Measurements from ENCODE around the gene GDNF.

Gene GDNF

GRCh38 chr5:37839407-37840052, at the start of gene GDNF:
GDNF (minus strand) TSS chr5:37840041; CDS start chr5:37834796, 5,245 bp downstream.
- H3K4me3 ChIP-seq (ENCODE audit: low read depth in 1 of 2, low read length in 2 of 2) = peak within 1 kb of the TSS; percentile 71 to 78
- H3K9me3 ChIP-seq (ENCODE audit: control insufficient read depth in 1 of 2, low read length in 2 of 2) = no peaks in the 10 kb centered on the region
- H3K4me1 ChIP-seq (ENCODE audit: control insufficient read depth in 1 of 2, insufficient read depth in 2 of 2, low read length in 2 of 2) = peaks cover 0 to 15% of the 10 kb centered on the region in 2 donors
- H3K36me3 ChIP-seq (ENCODE audit: control insufficient read depth in 1 of 2, insufficient read depth in 2 of 2, low read length in 2 of 2) = no peaks in the 10 kb centered on the region
- H3K27me3 ChIP-seq (ENCODE audit: low read depth, low read length) = peaks cover 54% of the 10 kb centered on the region
- peak within 1 kb of the TSS; percentile 66 for H3K27ac ChIP-seq (ENCODE audit: low read length)

GRCh38 chr5:37888476-37888875, 48.6 kb upstream of the GDNF start:
- H3K4me1 ChIP-seq (ENCODE audit: control insufficient read depth in 1 of 2, insufficient read depth in 2 of 2, low read length in 2 of 2) = peaks cover 0 to 5% of the 10 kb centered on the region in 2 donors
- no peak overlapping the region for H3K4me3 ChIP-seq (ENCODE audit: low read depth in 1 of 2, low read length in 2 of 2)
- H3K27me3 ChIP-seq (ENCODE audit: low read depth, low read length) = no peaks in the 10 kb centered on the region
- no peak overlapping the region for H3K27ac ChIP-seq (ENCODE audit: low read length)
- no peaks in the 10 kb centered on the region for H3K36me3 ChIP-seq (ENCODE audit: control insufficient read depth in 1 of 2, insufficient read depth in 2 of 2, low read length in 2 of 2)
- no peaks in the 10 kb centered on the region for H3K9me3 ChIP-seq (ENCODE audit: control insufficient read depth in 1 of 2, low read length in 2 of 2)

GRCh38 chr5:37886242-37886905, 46.5 kb upstream of the GDNF start:
- Histone ChIP-seq H3K4me1 (ENCODE audit: control insufficient read depth in 1 of 2, insufficient read depth in 2 of 2, low read length in 2 of 2) (peaks cover 0 to 5% of the 10 kb centered on the region in 2 donors), H3K27me3 (ENCODE audit: low read depth, low read length) (no peaks in the 10 kb centered on the region), H3K36me3 (ENCODE audit: control insufficient read depth in 1 of 2, insufficient read depth in 2 of 2, low read length in 2 of 2) (no peaks in the 10 kb centered on the region), H3K27ac (ENCODE audit: low read length) (no peak overlapping the region), H3K9me3 (ENCODE audit: control insufficient read depth in 1 of 2, low read length in 2 of 2) (no peaks in the 10 kb centered on the region), H3K4me3 (ENCODE audit: low read depth in 1 of 2, low read length in 2 of 2) (no peak overlapping the region)

- H3K27me3 ChIP-seq (ENCODE audit: low read depth, low read length) = no peaks in the 10 kb centered on the region
- H3K9me3 ChIP-seq (ENCODE audit: control insufficient read depth in 1 of 2, low read length in 2 of 2) = no peaks in the 10 kb centered on the region
- H3K36me3 ChIP-seq (ENCODE audit: control insufficient read depth in 1 of 2, insufficient read depth in 2 of 2, low read length in 2 of 2) = no peaks in the 10 kb centered on the region
- H3K4me3 ChIP-seq (ENCODE audit: low read depth in 1 of 2, low read length in 2 of 2) = no peak overlapping the region
- H3K4me1 ChIP-seq (ENCODE audit: control insufficient read depth in 1 of 2, insufficient read depth in 2 of 2, low read length in 2 of 2) = peaks cover 0 to 5% of the 10 kb centered on the region in 2 donors
- H3K27ac ChIP-seq (ENCODE audit: low read length) = no peak overlapping the region
Observed at GRCh38 chr5:37882636-37883035, 42.8 kb upstream of the GDNF start.

GRCh38 chr5:37881359-37881758, 41.5 kb upstream of the GDNF start:
- H3K36me3 ChIP-seq (ENCODE audit: control insufficient read depth in 1 of 2, insufficient read depth in 2 of 2, low read length in 2 of 2) = no peaks in the 10 kb centered on the region
- no peak overlapping the region for H3K27ac ChIP-seq (ENCODE audit: low read length)
- H3K27me3 ChIP-seq (ENCODE audit: low read depth, low read length) = no peaks in the 10 kb centered on the region
- no peak overlapping the region for H3K4me3 ChIP-seq (ENCODE audit: low read depth in 1 of 2, low read length in 2 of 2)
- no peaks in the 10 kb centered on the region for H3K9me3 ChIP-seq (ENCODE audit: control insufficient read depth in 1 of 2, low read length in 2 of 2)
- H3K4me1 ChIP-seq (ENCODE audit: control insufficient read depth in 1 of 2, insufficient read depth in 2 of 2, low read length in 2 of 2) = peaks cover 0 to under 1% of the 10 kb centered on the region in 2 donors

- Histone ChIP-seq H3K4me1 (ENCODE audit: control insufficient read depth in 1 of 2, insufficient read depth in 2 of 2, low read length in 2 of 2) (no peaks in the 10 kb centered on the region), H3K4me3 (ENCODE audit: low read depth in 1 of 2, low read length in 2 of 2) (no peak overlapping the region), H3K27me3 (ENCODE audit: low read depth, low read length) (no peaks in the 10 kb centered on the region), H3K27ac (ENCODE audit: low read length) (no peak overlapping the region), H3K9me3 (ENCODE audit: control insufficient read depth in 1 of 2, low read length in 2 of 2) (no peaks in the 10 kb centered on the region), H3K36me3 (ENCODE audit: control insufficient read depth in 1 of 2, insufficient read depth in 2 of 2, low read length in 2 of 2) (no peaks in the 10 kb centered on the region)
Observed at GRCh38 chr5:37876943-37877342, 37.1 kb upstream of the GDNF start.

- H3K27me3 ChIP-seq (ENCODE audit: low read depth, low read length) = no peaks in the 10 kb centered on the region
- H3K36me3 ChIP-seq (ENCODE audit: control insufficient read depth in 1 of 2, insufficient read depth in 2 of 2, low read length in 2 of 2) = no peaks in the 10 kb centered on the region
Observed at GRCh38 chr5:37876245-37876644, 36.4 kb upstream of the GDNF start.

GRCh38 chr5:37875051-37875787, 35.4 kb upstream of the GDNF start:
- Histone ChIP-seq H3K4me3 (ENCODE audit: low read depth in 1 of 2, low read length in 2 of 2) (no peak overlapping the region), H3K36me3 (ENCODE audit: control insufficient read depth in 1 of 2, insufficient read depth in 2 of 2, low read length in 2 of 2) (no peaks in the 10 kb centered on the region), H3K27ac (ENCODE audit: low read length) (no peak overlapping the region), H3K9me3 (ENCODE audit: control insufficient read depth in 1 of 2, low read length in 2 of 2) (no peaks in the 10 kb centered on the region), H3K27me3 (ENCODE audit: low read depth, low read length) (no peaks in the 10 kb centered on the region), H3K4me1 (ENCODE audit: control insufficient read depth in 1 of 2, insufficient read depth in 2 of 2, low read length in 2 of 2) (no peaks in the 10 kb centered on the region)

More at GRCh38 chr5:37876245-37876644, 36.4 kb upstream of the GDNF start:
- Histone ChIP-seq H3K9me3 (ENCODE audit: control insufficient read depth in 1 of 2, low read length in 2 of 2) (no peaks in the 10 kb centered on the region), H3K27ac (ENCODE audit: low read length) (no peak overlapping the region), H3K4me3 (ENCODE audit: low read depth in 1 of 2, low read length in 2 of 2) (no peak overlapping the region), H3K4me1 (ENCODE audit: control insufficient read depth in 1 of 2, insufficient read depth in 2 of 2, low read length in 2 of 2) (no peaks in the 10 kb centered on the region)

- H3K4me3 ChIP-seq (ENCODE audit: low read depth in 1 of 2, low read length in 2 of 2) = no peak overlapping the region
- no peaks in the 10 kb centered on the region for H3K4me1 ChIP-seq (ENCODE audit: control insufficient read depth in 1 of 2, insufficient read depth in 2 of 2, low read length in 2 of 2)
- H3K36me3 ChIP-seq (ENCODE audit: control insufficient read depth in 1 of 2, insufficient read depth in 2 of 2, low read length in 2 of 2) = no peaks in the 10 kb centered on the region
- no peaks in the 10 kb centered on the region for H3K9me3 ChIP-seq (ENCODE audit: control insufficient read depth in 1 of 2, low read length in 2 of 2)
- no peak overlapping the region for H3K27ac ChIP-seq (ENCODE audit: low read length)
- no peaks in the 10 kb centered on the region for H3K27me3 ChIP-seq (ENCODE audit: low read depth, low read length)
Observed at GRCh38 chr5:37873988-37874387, 34.1 kb upstream of the GDNF start.

- H3K4me3 ChIP-seq (ENCODE audit: low read depth in 1 of 2, low read length in 2 of 2) = no peak overlapping the region
- no peaks in the 10 kb centered on the region for H3K9me3 ChIP-seq (ENCODE audit: control insufficient read depth in 1 of 2, low read length in 2 of 2)
- no peak overlapping the region for H3K27ac ChIP-seq (ENCODE audit: low read length)
- H3K4me1 ChIP-seq (ENCODE audit: control insufficient read depth in 1 of 2, insufficient read depth in 2 of 2, low read length in 2 of 2) = peaks cover 0 to 6% of the 10 kb centered on the region in 2 donors
- no peaks in the 10 kb centered on the region for H3K27me3 ChIP-seq (ENCODE audit: low read depth, low read length)
- H3K36me3 ChIP-seq (ENCODE audit: control insufficient read depth in 1 of 2, insufficient read depth in 2 of 2, low read length in 2 of 2) = no peaks in the 10 kb centered on the region
Observed at GRCh38 chr5:37871023-37871815, 31.4 kb upstream of the GDNF start.

GRCh38 chr5:37869216-37869615, 29.4 kb upstream of the GDNF start:
- H3K9me3 ChIP-seq (ENCODE audit: control insufficient read depth in 1 of 2, low read length in 2 of 2) = no peaks in the 10 kb centered on the region
- no peaks in the 10 kb centered on the region for H3K27me3 ChIP-seq (ENCODE audit: low read depth, low read length)
- H3K4me3 ChIP-seq (ENCODE audit: low read depth in 1 of 2, low read length in 2 of 2) = no peak overlapping the region
- no peaks in the 10 kb centered on the region for H3K36me3 ChIP-seq (ENCODE audit: control insufficient read depth in 1 of 2, insufficient read depth in 2 of 2, low read length in 2 of 2)
- no peak overlapping the region for H3K27ac ChIP-seq (ENCODE audit: low read length)
- peaks cover 0 to 6% of the 10 kb centered on the region in 2 donors for H3K4me1 ChIP-seq (ENCODE audit: control insufficient read depth in 1 of 2, insufficient read depth in 2 of 2, low read length in 2 of 2)

All from muscle layer of duodenum (tissue), 2 donors.